Umbilical cord (tissue), 2 donors: ENCODE results near the gene MFAP2. TPM values are rescaled to one million over a fixed set of nuclear protein-coding genes. Genes with fewer than 3 reads are reported as not detected.

ENCODE experiments used
- DNase-seq: peaks from one replicate; pipeline ENCODE4 v3.0.0-alpha.2; 2015; ENCODE audit warnings: low spot score
- total RNA-seq: library from RNA; depleted of rRNA; stranded (reverse); fragments of >200 nt; gene quantifications from one replicate; pipeline ENCODE4 v1.2.3, GENCODE V29; 2014; ENCODE audit warnings: low replicate concordance; ENCODE audit not compliant: insufficient read depth

The MFAP2 gene
- total RNA-seq, 1 donor from 2014 or later: 29.4 TPM

- no peak for DNase-seq
Measured at GRCh38 chr1:16981269-16981849, 939 bp upstream of the MFAP2 start.

DNA sequence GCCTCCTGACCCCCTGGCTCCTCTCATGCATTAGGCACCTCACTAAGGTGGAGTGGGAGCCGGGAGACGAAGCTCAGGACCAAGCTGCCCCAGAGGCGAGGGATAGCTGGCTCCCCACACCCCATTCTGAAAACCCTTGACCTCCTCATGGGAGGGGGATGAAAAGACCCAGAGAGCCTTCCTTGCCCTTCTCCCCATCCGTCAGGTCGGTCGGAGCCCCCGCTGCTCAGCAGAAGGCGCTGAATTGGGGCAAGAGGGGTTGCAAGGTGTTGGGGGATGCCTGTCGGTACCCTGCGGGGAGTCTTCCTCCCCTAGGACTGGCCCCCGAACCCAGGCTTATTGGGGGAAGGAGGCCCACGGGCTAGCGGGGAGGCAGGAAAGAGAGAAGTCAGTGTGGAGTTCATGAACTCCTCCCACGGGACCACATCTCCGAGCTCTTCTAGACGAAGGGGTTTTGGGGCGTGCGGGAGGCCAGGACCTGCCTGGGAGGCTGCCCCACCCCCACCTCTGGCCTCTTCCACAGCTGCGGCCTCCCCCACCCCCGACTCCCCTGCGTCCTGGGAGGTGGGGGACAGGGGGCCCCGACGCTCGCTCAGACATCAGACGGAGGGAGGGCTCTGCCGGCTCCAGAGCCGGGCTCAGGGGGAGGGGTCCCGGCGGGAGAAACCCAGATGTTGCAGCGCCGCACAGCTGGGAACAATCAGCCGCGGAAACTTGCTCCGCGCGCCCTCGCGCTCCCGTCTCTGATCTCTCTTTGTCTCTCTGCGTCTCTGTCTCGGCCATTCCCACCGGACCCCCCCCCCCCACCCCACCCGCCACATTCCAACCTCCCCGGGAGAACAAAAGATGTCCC lies 719 bp downstream of the MFAP2 start:
- peak; percentile 68 for DNase-seq

DNA sequence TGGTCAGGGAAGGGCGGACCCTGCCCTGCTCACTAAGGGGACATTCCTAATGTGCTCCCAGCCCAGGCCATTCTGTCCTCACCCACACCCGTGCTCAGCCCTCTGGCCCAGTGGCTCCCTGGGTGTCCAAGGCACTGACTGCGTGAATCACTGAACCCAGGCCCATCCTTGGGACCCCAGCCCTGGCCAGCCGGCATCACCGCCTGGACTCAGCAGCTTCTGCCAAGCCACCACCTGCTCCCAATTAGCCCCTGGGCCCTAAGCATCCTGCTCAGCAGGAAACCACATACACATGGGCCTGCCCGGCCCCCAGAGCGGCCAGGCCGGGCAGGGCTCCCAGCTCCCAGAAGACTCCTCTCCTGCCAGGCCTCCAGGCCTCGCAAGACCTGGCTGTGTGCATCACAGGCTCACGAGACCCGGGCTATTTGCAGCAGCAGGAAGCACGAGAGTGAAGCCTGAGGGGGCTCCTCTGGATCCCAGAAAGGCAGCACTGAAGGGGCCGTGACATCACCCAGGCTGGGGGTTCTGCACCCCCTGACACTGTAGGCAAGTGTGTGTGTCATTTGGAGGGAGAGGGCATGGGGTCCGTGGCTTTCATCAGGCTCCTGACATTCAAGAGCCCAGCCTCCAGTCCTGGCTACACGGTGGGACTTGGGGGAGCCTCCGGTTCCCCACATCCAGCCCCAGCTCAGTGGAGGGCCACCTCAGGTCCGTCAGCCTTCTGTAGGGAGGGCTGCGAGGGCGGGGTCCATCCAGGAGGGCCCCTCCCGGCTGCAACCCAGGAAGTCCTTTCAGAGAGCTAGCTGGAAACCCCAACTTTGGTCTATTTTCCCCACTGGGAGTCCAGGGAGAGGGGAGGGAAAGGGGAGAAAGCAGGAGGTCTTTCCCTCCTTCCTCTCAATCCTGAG lies 1.6 kb downstream of the MFAP2 start:
- DNase-seq: peak; percentile 74

- no peak for DNase-seq
Measured at GRCh38 chr1:16978139-16978538, 2.3 kb downstream of the MFAP2 start.

GRCh38 chr1:16977377-16977776 lies 3.0 kb downstream of the MFAP2 start:
- DNase-seq: no peak

DNA sequence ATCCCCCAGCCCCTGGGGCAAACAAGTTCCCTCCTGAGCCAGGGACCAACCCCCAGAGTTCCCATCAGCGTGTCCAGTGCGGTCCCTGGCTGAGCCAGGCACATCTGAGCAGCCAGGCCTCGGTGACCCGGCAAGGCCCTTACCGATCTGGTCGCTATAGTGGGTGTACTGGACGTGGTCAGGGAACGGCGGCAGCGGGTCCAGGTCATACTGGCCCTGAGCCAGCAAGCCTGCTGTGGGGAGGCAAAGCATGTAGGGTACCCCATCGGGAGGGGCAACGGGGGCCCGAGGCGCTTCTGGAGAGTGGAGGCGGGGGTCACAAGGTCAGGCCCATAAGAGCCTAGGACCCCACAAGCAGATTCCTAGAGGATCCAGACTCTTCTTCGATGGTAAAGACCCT lies 3.5 kb downstream of the MFAP2 start:
- no peak for DNase-seq

GRCh38 chr1:16975838-16976237 lies 4.6 kb downstream of the MFAP2 start:
- no peak for DNase-seq

DNA sequence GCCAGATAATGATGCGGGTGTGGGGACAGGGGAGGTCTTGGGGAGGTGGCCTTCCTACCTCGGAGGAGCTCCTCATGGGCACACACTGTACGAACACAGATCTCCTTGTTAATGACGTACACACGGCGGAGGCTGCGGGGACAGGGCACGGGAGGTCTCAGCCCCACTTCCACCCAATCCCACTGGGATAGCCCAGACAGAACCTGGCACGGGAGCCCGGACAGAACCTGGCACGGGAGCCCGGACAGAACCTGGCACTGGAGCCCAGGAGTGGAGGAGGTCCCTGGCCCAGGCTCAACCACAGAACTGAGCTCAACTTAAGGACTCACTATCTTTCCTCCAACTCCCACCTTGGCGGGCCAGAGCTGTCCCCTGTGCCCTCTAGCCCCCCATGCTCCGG lies 5.2 kb downstream of the MFAP2 start:
- DNase-seq: no peak

- no peak for DNase-seq
Measured at GRCh38 chr1:16973215-16973614, 7.2 kb downstream of the MFAP2 start.

DNA sequence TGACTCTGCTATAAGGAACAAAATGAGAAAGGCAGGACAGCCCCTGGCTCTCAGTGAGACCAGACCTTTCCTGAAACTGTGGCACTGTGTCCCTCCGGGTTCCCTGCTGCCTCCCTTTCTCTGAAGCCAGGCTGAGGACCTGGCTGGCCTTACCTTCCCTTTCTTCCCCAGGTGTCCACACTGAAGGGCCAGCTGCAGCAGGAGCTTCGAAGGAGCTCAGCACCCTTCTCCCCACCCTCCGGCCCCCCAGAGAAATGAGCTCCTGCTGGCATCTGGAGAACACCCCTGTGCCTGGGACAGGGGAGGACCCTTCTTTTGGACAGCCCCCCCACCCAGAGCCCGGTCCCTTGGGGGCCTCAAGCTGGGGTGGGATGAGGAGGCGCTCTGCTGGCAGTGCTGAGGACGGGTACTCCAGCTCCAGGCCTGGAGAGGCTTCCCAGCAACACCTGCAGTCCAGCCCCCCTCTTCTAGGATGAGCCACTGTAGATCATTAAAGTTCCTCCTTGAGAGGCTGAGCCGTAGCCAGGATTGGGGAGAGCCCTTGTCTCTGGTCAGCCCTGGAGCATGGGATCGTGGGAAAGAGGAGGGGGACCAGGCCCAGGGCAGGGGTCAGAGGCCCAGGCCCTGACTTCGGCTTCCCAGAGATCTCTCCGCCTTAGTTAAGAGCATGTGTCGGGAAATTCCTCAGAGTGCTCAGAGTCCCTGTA lies 8.1 kb downstream of the MFAP2 start:
- no peak for DNase-seq

DNA sequence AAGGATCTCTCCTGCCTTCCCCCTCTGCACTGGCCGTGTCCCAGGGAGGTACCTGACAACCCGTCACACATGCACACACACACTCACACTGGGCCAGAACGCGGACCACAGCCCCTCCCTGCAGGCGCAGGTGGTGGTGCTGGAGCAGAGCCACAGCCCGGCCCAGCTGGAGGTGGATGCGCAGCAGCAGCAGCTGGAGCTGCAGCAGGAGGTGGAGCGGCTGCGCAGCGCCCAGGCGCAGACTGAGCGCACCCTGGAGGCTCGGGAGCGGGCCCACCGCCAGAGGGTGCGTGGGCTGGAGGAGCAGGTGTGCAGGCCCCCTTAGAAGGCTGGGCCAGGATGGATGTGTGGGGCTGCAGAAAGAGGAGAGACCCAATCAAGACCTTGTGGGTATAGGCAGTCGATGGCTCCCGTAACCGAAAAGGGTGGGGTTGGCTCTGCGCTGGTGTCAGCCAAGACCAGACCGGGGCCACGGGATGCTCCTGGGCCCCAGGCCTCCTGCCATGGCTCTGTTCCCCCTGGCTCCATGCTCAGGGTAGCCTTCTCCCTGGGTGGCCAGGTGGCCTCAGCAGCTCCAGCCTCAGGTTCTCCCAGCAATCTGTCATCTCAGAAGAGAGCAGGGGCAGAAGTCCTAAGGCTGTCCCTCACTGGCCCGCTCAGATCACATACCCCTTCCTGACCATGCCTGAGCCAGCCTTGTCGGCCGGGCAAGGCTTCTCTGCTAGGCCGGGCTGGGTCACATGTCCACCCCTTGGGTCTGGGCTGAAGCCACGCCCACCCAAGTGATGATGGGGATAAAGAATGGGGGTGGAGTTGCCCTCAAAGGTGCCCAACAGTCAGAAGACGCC lies 8.9 kb downstream of the MFAP2 start:
- DNase-seq: peak; percentile 57

- no peak for DNase-seq
Measured at GRCh38 chr1:16970132-16970910, 10.1 kb downstream of the MFAP2 start.

DNA sequence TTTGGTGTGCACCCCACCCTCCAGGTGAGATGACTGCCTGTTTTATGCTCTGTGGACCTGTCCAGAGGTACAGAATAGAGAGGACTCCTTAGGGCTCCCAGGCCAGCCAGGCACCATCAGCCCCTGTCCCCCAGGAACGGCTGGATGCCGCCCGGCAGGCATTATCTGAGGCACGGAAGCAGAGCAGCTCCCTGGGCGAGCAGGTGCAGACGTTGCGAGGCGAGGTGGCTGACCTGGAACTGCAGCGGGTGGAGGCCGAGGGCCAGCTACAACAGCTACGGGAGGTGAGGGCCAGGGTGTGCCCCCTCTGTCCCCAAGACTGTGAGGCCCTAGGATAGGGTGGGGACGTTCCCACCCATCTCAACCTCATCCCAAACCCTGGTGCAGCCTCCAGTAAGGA lies 10.8 kb downstream of the MFAP2 start:
- no peak for DNase-seq

DNA sequence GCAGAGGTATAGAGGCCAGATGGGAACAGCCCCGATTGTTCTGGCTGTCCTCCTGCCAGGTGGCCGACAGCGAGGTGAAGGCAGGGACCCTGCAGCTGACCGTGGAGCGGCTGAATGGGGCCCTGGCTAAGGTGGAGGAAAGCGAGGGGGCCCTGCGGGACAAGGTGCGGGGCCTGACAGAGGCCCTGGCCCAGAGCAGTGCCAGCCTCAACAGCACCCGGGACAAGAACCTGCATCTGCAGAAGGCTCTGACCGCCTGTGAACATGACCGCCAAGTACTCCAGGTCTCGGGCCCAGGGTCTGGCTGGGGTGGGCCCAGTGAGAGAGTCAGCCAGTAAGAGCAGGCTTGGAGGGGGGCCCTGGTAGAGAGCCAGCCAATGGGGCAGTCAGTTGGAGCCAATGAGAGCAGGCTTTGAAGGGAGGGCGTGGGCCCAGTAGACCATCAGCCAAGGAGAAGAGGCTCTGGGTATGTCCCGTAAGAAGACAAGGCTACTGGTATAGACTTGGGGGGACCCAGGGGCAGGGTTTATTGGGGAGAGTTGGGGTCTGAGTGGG lies 11.3 kb downstream of the MFAP2 start:
- peak; percentile 50 for DNase-seq

DNA sequence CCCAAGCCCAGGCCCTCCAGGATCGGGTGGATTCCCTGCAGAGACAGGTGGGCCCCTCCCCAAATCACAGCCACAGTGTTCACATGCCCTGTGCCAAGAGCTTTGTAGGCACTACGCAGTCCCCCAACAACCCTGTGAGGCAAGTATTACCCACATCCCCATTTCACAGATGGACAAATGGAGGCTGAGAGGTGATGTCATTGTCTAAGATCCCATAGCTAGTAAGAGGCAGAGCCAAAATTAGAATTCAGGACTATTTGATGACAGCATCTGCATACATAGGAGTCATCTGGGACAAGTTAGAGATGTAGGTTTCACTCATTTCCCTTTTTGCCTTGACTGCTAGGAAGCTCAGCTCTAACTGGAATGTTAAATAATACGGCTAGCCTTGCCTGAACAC lies 12.0 kb downstream of the MFAP2 start:
- DNase-seq: no peak

DNA sequence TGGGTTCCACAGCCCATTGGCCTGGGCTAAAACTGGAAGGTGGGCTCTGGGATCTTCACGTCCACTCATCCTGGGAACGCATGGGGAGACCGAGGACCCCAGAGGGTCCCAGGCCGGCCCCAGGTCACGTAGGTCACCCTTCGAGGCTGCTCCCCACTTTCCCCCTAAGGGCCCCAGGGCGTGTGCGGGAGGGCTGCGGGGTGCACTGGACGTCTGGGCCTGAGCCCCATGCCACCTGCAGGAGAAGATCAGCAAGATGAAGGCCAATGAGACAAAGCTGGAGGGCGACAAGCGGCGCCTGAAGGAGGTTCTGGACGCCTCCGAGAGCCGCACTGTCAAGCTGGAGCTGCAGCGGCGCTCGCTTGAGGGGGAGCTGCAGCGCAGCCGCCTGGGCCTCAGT lies 12.5 kb downstream of the MFAP2 start:
- no peak for DNase-seq

DNA sequence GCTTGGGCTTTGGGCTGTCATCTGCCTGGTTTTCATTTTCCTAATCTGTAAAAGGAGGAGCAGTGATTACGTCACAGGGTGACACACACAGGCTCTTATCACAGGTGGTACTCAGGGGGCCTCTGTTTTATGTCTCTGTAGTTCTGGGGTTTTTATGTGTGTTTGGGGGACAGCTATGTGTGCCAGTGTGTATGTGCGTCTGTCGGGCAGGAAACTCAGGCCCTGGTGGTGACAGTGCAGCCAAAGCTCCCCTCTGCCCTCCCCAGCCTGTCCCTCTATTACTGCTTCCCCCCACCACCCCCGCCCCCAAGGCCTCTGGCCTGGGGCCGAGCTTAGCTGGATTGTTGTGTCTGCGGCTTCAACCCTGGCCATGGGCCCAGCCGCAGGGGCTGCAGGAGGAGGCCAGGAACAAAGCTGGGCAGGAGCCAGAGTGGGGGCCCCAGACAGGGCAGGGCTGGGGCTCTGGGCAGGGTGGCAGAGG lies 13.3 kb downstream of the MFAP2 start:
- DNase-seq: peak; percentile 92

DNA sequence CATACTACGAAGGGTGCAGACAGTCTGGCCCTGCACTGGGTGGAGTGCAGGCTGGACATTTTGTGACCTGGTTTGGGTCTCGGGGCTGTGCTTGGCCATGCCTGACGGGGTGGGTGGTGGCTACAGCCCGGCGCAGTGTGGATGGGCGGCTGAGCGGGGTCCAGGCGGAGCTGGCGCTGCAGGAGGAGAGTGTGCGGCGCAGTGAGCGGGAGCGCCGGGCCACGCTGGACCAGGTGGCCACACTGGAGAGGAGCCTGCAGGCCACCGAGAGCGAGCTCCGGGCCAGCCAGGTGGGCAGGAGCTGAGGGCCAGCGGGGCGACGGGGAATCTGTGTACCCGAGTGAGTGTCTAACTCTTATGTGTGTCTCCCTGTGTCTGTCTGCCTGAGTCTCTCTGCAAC lies 14.1 kb downstream of the MFAP2 start:
- no peak for DNase-seq

DNA sequence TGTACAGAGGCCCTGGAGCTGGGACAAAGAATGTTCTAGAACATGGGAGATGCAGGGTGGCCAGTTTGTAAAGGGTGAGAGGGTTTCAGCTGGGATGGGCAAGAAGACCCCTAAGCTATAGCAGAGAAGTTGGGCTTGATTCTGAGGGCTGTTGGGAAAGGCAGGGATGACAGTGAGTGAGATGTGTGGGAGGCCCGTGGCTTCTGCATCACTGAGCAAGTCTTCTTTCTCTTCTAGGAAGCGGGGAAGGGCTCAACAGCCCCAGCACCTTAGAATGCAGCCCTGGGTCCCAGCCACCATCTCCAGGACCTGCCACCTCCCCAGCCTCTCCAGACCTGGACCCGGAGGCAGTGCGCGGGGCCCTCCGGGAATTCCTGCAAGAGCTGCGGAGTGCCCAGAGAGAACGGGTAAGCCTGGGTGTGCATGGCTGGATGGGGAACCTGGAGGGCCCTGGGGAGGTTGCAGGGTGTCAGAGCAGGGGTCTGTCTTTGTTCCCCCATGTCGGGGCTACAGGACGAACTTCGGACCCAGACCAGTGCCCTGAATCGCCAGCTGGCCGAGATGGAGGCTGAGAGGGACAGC lies 14.8 kb downstream of the MFAP2 start:
- DNase-seq: no peak
